Measurements from ENCODE around the gene FERMT3.

Gene FERMT3

GRCh38 chr11:64176751-64177150 is 29.8 kb upstream of the FERMT3 start:
- Histone ChIP-seq H3K4me3 (ENCODE audit: low read depth, low read length) (no peak overlapping the region), H3K36me3 (ENCODE audit: control insufficient read depth, insufficient read depth, low read length) (no peaks in the 10 kb centered on the region), H3K9me3 (ENCODE audit: control insufficient read depth, insufficient read depth, low read length) (no peaks in the 10 kb centered on the region), H3K9ac (ENCODE audit: low read depth, low read length) (no peak overlapping the region), H3K4me1 (ENCODE audit: control insufficient read depth, insufficient read depth, low read length) (no peaks in the 10 kb centered on the region), H3K27me3 (ENCODE audit: control insufficient read depth, insufficient read depth, low read length) (no peaks in the 10 kb centered on the region)

DNA sequence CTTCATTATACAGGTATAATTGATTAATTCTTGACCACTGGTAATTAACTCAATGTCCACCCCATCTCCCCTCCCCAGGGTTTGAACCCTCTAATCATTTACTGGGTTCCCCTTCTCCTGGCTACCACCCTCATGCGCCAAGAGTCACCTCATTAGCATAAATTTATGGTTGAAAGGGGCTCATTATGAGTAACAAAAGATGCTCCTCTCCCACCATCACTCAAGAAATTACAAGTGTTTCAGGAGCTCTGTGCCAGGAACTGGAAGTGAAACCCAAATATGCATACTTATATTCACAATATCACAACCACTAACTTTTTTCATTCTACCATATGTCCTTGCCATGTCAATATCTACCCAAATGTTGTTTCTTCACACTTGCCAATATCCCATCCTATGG is 28.3 kb upstream of the FERMT3 start:
- no peaks in the 10 kb centered on the region for H3K4me1 ChIP-seq (ENCODE audit: control insufficient read depth, insufficient read depth, low read length)
- H3K9me3 ChIP-seq (ENCODE audit: control insufficient read depth, insufficient read depth, low read length), result no peaks in the 10 kb centered on the region

GRCh38 chr11:64178951-64179639 is 27.4 kb upstream of the FERMT3 start:
- H3K27me3 ChIP-seq (ENCODE audit: control insufficient read depth, insufficient read depth, low read length), result no peaks in the 10 kb centered on the region
- no peak overlapping the region for H3K9ac ChIP-seq (ENCODE audit: low read depth, low read length)
- H3K4me3 ChIP-seq (ENCODE audit: low read depth, low read length), result no peak overlapping the region
- peaks cover 3% of the 10 kb centered on the region for H3K4me1 ChIP-seq (ENCODE audit: control insufficient read depth, insufficient read depth, low read length)
- H3K9me3 ChIP-seq (ENCODE audit: control insufficient read depth, insufficient read depth, low read length), result no peaks in the 10 kb centered on the region
- H3K36me3 ChIP-seq (ENCODE audit: control insufficient read depth, insufficient read depth, low read length), result no peaks in the 10 kb centered on the region

More for the DNA sequence above, 28.3 kb upstream of the FERMT3 start:
- H3K4me3 ChIP-seq (ENCODE audit: low read depth, low read length), result no peak overlapping the region
- no peak overlapping the region for H3K9ac ChIP-seq (ENCODE audit: low read depth, low read length)
- no peaks in the 10 kb centered on the region for H3K36me3 ChIP-seq (ENCODE audit: control insufficient read depth, insufficient read depth, low read length)
- H3K27me3 ChIP-seq (ENCODE audit: control insufficient read depth, insufficient read depth, low read length), result no peaks in the 10 kb centered on the region

- H3K27me3 ChIP-seq (ENCODE audit: control insufficient read depth, insufficient read depth, low read length), result no peaks in the 10 kb centered on the region
These were observed 25.6 kb upstream of the FERMT3 start for GRCh38 chr11:64180891-64181290.

DNA sequence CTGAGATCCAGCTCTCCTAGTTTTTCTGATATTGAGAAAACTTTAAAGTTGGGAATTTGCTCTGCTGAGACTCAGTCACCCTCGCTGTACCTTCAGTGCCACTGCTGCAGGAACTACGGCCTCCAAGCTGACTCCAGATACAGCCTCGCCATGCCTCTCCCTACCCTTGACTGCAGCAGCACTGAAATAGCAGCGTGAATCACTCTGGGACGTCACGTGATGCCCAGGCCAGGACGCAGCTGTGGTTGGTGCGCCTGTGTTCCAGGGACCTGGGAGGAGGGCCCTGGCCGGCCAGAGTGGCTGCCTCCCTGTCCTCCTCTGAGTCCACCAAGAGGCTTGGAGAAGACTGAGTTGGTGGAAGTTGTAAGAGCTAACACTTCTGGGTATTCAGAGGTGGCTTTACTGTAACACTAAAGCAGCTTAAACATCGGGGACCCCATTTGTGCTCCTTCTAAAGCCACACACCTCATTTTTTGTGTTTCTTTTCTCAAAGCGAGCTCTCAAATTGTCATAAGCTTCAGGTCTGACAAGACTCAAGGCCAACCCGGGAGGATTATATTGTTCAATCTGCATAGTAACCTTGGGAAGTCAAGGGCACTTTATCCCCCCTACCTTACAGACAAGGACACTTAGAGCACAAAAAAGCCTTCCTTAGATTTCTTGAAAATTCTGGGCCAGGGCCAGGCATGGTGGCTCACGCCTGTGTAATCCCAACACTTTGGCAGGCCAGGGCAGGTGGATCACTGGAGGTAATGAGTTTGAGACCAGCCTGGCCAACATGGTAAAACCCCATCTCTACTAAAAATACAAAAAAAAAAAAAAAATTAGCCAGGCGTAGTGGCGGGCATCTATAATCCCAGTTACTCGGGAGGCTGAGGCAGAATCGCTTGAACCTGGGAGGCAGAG is 24.8 kb upstream of the FERMT3 start:
- Histone ChIP-seq H3K9ac (ENCODE audit: low read depth, low read length) (no peak overlapping the region), H3K27me3 (ENCODE audit: control insufficient read depth, insufficient read depth, low read length) (no peaks in the 10 kb centered on the region), H3K4me3 (ENCODE audit: low read depth, low read length) (peak overlapping the region; percentile 19), H3K36me3 (ENCODE audit: control insufficient read depth, insufficient read depth, low read length) (no peaks in the 10 kb centered on the region), H3K9me3 (ENCODE audit: control insufficient read depth, insufficient read depth, low read length) (no peaks in the 10 kb centered on the region), H3K4me1 (ENCODE audit: control insufficient read depth, insufficient read depth, low read length) (peaks cover 3% of the 10 kb centered on the region)

More at GRCh38 chr11:64180891-64181290, 25.6 kb upstream of the FERMT3 start:
- no peaks in the 10 kb centered on the region for H3K36me3 ChIP-seq (ENCODE audit: control insufficient read depth, insufficient read depth, low read length)
- no peak overlapping the region for H3K9ac ChIP-seq (ENCODE audit: low read depth, low read length)
- no peak overlapping the region for H3K4me3 ChIP-seq (ENCODE audit: low read depth, low read length)
- H3K4me1 ChIP-seq (ENCODE audit: control insufficient read depth, insufficient read depth, low read length), result peaks cover 3% of the 10 kb centered on the region
- H3K9me3 ChIP-seq (ENCODE audit: control insufficient read depth, insufficient read depth, low read length), result no peaks in the 10 kb centered on the region

DNA sequence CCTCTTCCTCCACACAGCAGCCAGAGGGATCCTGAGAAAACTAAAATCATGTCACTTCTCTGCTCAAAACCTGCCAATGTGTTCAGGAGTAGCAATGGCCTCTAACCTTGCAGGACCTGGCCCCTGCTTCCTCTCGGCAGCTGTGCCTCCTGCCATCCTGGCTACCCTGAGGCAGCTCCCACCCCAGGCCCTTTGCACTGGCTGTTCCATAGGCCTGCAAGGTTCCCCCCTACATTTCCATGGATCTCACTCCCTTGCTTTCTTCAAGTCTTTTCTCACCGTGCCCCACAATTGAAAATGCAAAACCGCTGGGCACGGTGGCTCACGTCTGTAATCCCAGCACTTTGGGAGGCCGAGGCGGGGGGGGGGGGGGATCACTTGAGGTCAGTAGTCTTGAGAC is 22.6 kb upstream of the FERMT3 start:
- H3K4me1 ChIP-seq (ENCODE audit: control insufficient read depth, insufficient read depth, low read length), result peaks cover 3% of the 10 kb centered on the region
- peak overlapping the region; percentile 35 for H3K4me3 ChIP-seq (ENCODE audit: low read depth, low read length)
- no peaks in the 10 kb centered on the region for H3K36me3 ChIP-seq (ENCODE audit: control insufficient read depth, insufficient read depth, low read length)
- H3K9ac ChIP-seq (ENCODE audit: low read depth, low read length), result no peak overlapping the region
- no peaks in the 10 kb centered on the region for H3K27me3 ChIP-seq (ENCODE audit: control insufficient read depth, insufficient read depth, low read length)
- H3K9me3 ChIP-seq (ENCODE audit: control insufficient read depth, insufficient read depth, low read length), result no peaks in the 10 kb centered on the region

- Histone ChIP-seq H3K4me1 (ENCODE audit: control insufficient read depth, insufficient read depth, low read length) (peaks cover 3% of the 10 kb centered on the region), H3K4me3 (ENCODE audit: low read depth, low read length) (peak overlapping the region; percentile 90), H3K9me3 (ENCODE audit: control insufficient read depth, insufficient read depth, low read length) (no peaks in the 10 kb centered on the region), H3K36me3 (ENCODE audit: control insufficient read depth, insufficient read depth, low read length) (no peaks in the 10 kb centered on the region), H3K9ac (ENCODE audit: low read depth, low read length) (peak overlapping the region; percentile 90), H3K27me3 (ENCODE audit: control insufficient read depth, insufficient read depth, low read length) (no peaks in the 10 kb centered on the region)
These were observed 21.3 kb upstream of the FERMT3 start for GRCh38 chr11:64185175-64185692.

DNA sequence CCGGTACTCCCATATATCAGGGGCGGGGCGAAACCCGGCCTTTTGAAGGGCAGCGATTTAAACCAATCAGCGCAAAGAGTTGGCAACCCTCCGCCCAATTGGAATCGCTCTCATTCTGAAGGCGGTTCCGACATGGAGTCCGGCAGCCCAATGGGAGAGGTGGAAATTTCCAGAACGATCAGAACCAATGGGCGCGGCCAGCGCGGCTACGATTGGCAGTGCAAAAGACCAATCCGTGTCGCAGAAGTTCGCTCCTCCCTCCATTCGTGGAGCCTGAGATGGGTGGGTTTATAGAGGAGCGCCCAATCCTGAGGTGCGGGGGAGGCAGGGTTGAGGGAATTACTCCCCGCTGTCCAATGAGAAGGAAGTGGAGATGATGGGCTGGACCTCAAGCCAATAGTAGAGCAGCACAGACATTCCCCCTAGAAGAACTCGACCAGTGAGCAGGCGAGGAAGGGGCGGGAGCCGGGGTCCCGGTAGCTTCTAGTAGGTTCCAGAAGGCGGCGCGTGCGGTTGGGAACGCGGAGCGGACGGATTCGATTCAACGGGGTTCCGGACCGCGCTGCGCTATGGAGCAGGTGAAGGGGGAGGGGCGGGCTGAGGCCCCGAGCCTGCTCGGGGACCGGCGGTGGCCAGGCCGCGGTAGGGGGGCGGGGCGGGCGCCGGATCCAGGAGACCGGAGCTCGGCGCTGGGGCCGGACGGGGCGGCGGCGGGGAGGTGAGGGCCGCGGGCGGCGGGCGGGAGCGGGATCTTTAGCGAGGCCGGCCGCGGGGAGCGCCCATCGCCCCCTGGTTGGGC is 20.6 kb upstream of the FERMT3 start, which contains the start of gene STIP1:
STIP1 (plus strand) TSS at position 479 of the 799 bp plus-strand sequence; CDS start at position 570, 91 bp downstream.
- Histone ChIP-seq H3K4me3 (ENCODE audit: low read depth, low read length) (peak within 1 kb of the TSS; percentile 90), H3K4me1 (ENCODE audit: control insufficient read depth, insufficient read depth, low read length) (peaks cover 3% of the 10 kb centered on the region), H3K36me3 (ENCODE audit: control insufficient read depth, insufficient read depth, low read length) (peaks cover 3% of the 10 kb centered on the region), H3K9ac (ENCODE audit: low read depth, low read length) (peak within 1 kb of the TSS; percentile 90), H3K9me3 (ENCODE audit: control insufficient read depth, insufficient read depth, low read length) (no peaks in the 10 kb centered on the region), H3K27me3 (ENCODE audit: control insufficient read depth, insufficient read depth, low read length) (no peaks in the 10 kb centered on the region)

DNA sequence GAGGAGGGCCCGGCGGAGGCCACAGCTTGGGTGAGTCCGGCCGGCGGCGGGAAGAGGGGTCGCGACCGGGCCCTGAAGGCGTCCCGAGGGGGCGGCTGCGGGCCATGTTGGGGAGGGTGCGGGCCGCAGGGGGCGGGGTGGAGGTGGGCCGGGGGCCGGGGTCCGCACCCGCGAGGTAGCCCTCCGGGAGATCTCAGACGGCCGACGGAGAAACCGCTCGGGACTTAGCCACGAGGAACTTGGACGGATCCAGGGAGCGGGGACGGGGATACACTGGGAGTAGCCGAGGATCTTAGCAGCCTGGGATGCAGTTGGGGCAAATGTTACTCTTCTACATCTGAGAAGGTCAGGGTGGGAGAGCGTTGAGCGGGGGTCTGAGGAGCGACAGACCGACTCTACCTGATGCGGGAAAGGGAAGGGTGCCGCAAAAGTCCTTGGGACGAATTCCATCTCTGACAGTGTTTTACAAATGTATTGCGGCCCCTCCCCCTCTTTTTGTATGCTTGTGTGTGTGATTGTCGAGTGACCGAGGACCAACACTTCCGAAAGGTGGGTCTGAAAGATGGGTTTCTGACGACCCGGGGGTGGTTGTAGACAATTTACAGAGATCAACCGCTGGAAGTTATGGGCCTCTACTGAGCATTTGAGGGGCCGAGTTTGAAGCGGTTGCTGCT is 19.9 kb upstream of the FERMT3 start:
- H3K36me3 ChIP-seq (ENCODE audit: control insufficient read depth, insufficient read depth, low read length), result peaks cover 3% of the 10 kb centered on the region
- H3K9ac ChIP-seq (ENCODE audit: low read depth, low read length), result no peak overlapping the region
- H3K4me1 ChIP-seq (ENCODE audit: control insufficient read depth, insufficient read depth, low read length), result peaks cover 3% of the 10 kb centered on the region

GRCh38 chr11:64192434-64192833 is 14.1 kb upstream of the FERMT3 start:
- H3K36me3 ChIP-seq (ENCODE audit: control insufficient read depth, insufficient read depth, low read length), result peaks cover 53% of the 10 kb centered on the region
- H3K9me3 ChIP-seq (ENCODE audit: control insufficient read depth, insufficient read depth, low read length), result no peaks in the 10 kb centered on the region
- no peaks in the 10 kb centered on the region for H3K27me3 ChIP-seq (ENCODE audit: control insufficient read depth, insufficient read depth, low read length)
- H3K4me3 ChIP-seq (ENCODE audit: low read depth, low read length), result no peak overlapping the region
- H3K4me1 ChIP-seq (ENCODE audit: control insufficient read depth, insufficient read depth, low read length), result no peaks in the 10 kb centered on the region
- H3K9ac ChIP-seq (ENCODE audit: low read depth, low read length), result no peak overlapping the region

More for the DNA sequence above, 19.9 kb upstream of the FERMT3 start:
- no peak overlapping the region for H3K4me3 ChIP-seq (ENCODE audit: low read depth, low read length)
- no peaks in the 10 kb centered on the region for H3K27me3 ChIP-seq (ENCODE audit: control insufficient read depth, insufficient read depth, low read length)
- H3K9me3 ChIP-seq (ENCODE audit: control insufficient read depth, insufficient read depth, low read length), result no peaks in the 10 kb centered on the region

DNA sequence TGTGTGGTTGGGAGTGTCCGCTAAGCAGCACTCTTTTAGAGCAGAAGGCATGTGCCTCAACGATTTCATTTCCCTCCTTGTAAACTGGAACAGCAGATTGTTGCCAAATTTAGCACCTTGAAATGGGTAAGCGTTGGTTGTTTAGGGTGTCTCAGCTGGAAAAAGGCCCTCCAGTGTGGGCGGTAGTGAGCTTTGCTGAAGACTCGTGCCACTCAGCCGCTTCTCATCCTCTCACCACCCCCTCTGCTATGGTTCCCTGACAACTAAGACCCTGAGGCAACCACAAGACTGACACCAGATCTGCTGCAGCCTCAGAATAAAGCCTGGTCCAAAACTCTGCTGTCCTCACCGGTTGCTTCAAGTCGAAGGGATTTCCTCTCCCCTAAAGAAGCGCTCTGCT is 9.9 kb upstream of the FERMT3 start:
- Histone ChIP-seq H3K36me3 (ENCODE audit: control insufficient read depth, insufficient read depth, low read length) (peaks cover 74% of the 10 kb centered on the region), H3K9ac (ENCODE audit: low read depth, low read length) (no peak overlapping the region), H3K9me3 (ENCODE audit: control insufficient read depth, insufficient read depth, low read length) (no peaks in the 10 kb centered on the region), H3K27me3 (ENCODE audit: control insufficient read depth, insufficient read depth, low read length) (no peaks in the 10 kb centered on the region), H3K4me3 (ENCODE audit: low read depth, low read length) (no peak overlapping the region), H3K4me1 (ENCODE audit: control insufficient read depth, insufficient read depth, low read length) (no peaks in the 10 kb centered on the region)

Measured in iPS-15b (cell line).